Lower leg skin (tissue), 4 donors: ENCODE data around the gene CRYBG2. TPM values are rescaled to one million over a fixed set of nuclear protein-coding genes. Genes with fewer than 3 reads are reported as not detected.

ENCODE experiments used
- DNase-seq, 2 donors: peaks; one replicate each; pipeline ENCODE4 v3.0.0-alpha.2; 2019; ENCODE audit warnings: low spot score in 2 of 2
- H3K4me3 ChIP-seq: fragments of 200-600 bp; sonication (generic); 2 replicates; pipeline ENCODE4 v1.5.1; 2017; ENCODE audit warnings: mild to moderate bottlenecking, low read depth; ENCODE audit not compliant: poor library complexity, severe bottlenecking
- CTCF ChIP-seq, 3 donors: fragments of 450-650 bp; IDR thresholded peaks; one replicate each; pipeline ENCODE4 v1.5.1; 2016; ENCODE audit warnings: antibody characterized with exemption in 3 of 3, mild to moderate bottlenecking in 3 of 3, moderate library complexity in 2 of 3
- POLR2A ChIP-seq, 2 donors: fragments of 450-650 bp; IDR thresholded peaks; one replicate each; pipeline ENCODE4 v1.6.1; 2016 to 2017; ENCODE audit warnings: antibody characterized with exemption in 2 of 2, mild to moderate bottlenecking in 1 of 2, moderate library complexity in 1 of 2
- WGBS, 2 donors: methylation state at CpG; one replicate each; pipeline ENCODE4 v1.1.5; 2018; 5-methylcytosine and 5-hydroxymethylcytosine counted together
- intact Hi-C: fragments of 100-400 bp; cut with DNase I; formaldehyde crosslinking; loops from one replicate; pipeline ENCODE4 v1.15.0; 2023; ENCODE audit warnings: low total_unique reads
- total RNA-seq, 4 donors: library from RNA; depleted of rRNA; stranded (reverse); fragments of >200 nt; gene quantifications; one replicate each; pipeline ENCODE4 v1.1.0, GENCODE V29; 2016

The CRYBG2 gene
- total RNA-seq, 4 donors from 2014 or later: 52.3 to 104 (median 56.9) TPM

- WGBS, 2 donors: 51 to 57% methylated on average over 4 of the region's 4 CpGs
- no peak for DNase-seq
- no peak overlapping the region for H3K4me3 ChIP-seq
- TF ChIP-seq CTCF (IDR thresholded peaks at IDR 0.05) (no peak), POLR2A (IDR thresholded peaks at IDR 0.05) (no peak)
- intact Hi-C loops: no loop called here
These were observed 595 bp downstream of the CRYBG2 start for GRCh38 chr1:26353210-26353859.

- TF ChIP-seq CTCF (IDR thresholded peaks at IDR 0.05) (no peak), POLR2A (IDR thresholded peaks at IDR 0.05) (no peak)
- WGBS, 2 donors: 58 to 61% methylated on average over 5 of the region's 5 CpGs
- intact Hi-C loops: no loop called here
- DNase-seq: no peak
- no peak overlapping the region for H3K4me3 ChIP-seq
These were observed 1.6 kb downstream of the CRYBG2 start for GRCh38 chr1:26352338-26352679.

- TF ChIP-seq POLR2A (IDR thresholded peaks at IDR 0.05) (no peak), CTCF (IDR thresholded peaks at IDR 0.05) (no peak)
- no peak overlapping the region for H3K4me3 ChIP-seq
- WGBS, 2 donors: 61 to 68% methylated on average over 12 of the region's 12 CpGs
- intact Hi-C loops: no loop called here
- DNase-seq: peak in 1 of 2 donors; percentile 40
These were observed 2.2 kb downstream of the CRYBG2 start for GRCh38 chr1:26351590-26352337.

- H3K4me3 ChIP-seq: no peak overlapping the region
- intact Hi-C loops: no loop called here
- DNase-seq: no peak
- WGBS, 2 donors: 76 to 82% methylated on average over 9 of the region's 9 CpGs
- TF ChIP-seq CTCF (IDR thresholded peaks at IDR 0.05) (no peak), POLR2A (IDR thresholded peaks at IDR 0.05) (no peak)
These were observed 3.0 kb downstream of the CRYBG2 start for GRCh38 chr1:26350701-26351589.

- DNase-seq: no peak
- intact Hi-C loops: no loop called here
- no peak overlapping the region for H3K4me3 ChIP-seq
- TF ChIP-seq CTCF (IDR thresholded peaks at IDR 0.05): no peak
- no peak for TF ChIP-seq POLR2A (IDR thresholded peaks at IDR 0.05)
- WGBS, 2 donors: 86 to 92% methylated on average over 2 of the region's 2 CpGs
These were observed 3.6 kb downstream of the CRYBG2 start for GRCh38 chr1:26350343-26350700.
